Frontal cortex (tissue), 4 donors: ENCODE results near the gene GORASP1. TPM values are rescaled to one million over a fixed set of nuclear protein-coding genes. Genes with fewer than 3 reads are reported as not detected.
"Not testable (repeated sequence)": the region's sequence is repeated elsewhere in the genome, so short reads cannot be mapped to it uniquely, and the experiment has no call there.

Experiments
- DNase-seq, 2 donors: peaks; one replicate each; pipeline ENCODE4 v3.0.0; 2012; ENCODE audit warnings: low spot score in 2 of 2
- FAIRE-seq: peaks from 2 replicates; lab custom pipeline; 2012; peaks lifted over from hg19 to GRCh38; lab: Jason Lieb, UNC
- total RNA-seq: library from RNA; depleted of rRNA; stranded (reverse); fragments of >200 nt; gene quantifications from one replicate; pipeline ENCODE4 v1.2.3, GENCODE V29; 2014
- donor health status: control.
- donor health status: control.
- donor health status: control.

Gene GORASP1
- total RNA-seq, 1 donor from 2014 or later: 20.4 TPM

- FAIRE-seq: no peak
- no peak for DNase-seq
These were observed 24.6 kb downstream of the GORASP1 start for GRCh38 chr3:39082666-39083313.

GRCh38 chr3:39080026-39080425, 27.4 kb downstream of the GORASP1 start:
- FAIRE-seq (no peak), DNase-seq (no peak)

- FAIRE-seq (no peak), DNase-seq (no peak)
These were observed 27.9 kb downstream of the GORASP1 start for GRCh38 chr3:39079530-39079929.

GRCh38 chr3:39075910-39076309, 31.5 kb downstream of the GORASP1 start:
- FAIRE-seq (no peak), DNase-seq (no peak)

- DNase-seq (no peak), FAIRE-seq (no peak)
These were observed 38.9 kb downstream of the GORASP1 start for GRCh38 chr3:39068556-39068955.

- no peak for FAIRE-seq
- DNase-seq: no peak
These were observed 40.1 kb downstream of the GORASP1 start for GRCh38 chr3:39067286-39067685.

GRCh38 chr3:39065197-39065596, 42.2 kb downstream of the GORASP1 start:
- FAIRE-seq: no peak
- no peak for DNase-seq

- FAIRE-seq: no peak
- DNase-seq: no peak
These were observed 42.8 kb downstream of the GORASP1 start for GRCh38 chr3:39064646-39065045.

GRCh38 chr3:39063143-39063542, 44.3 kb downstream of the GORASP1 start:
- DNase-seq: no peak
- FAIRE-seq: no peak

- no peak for FAIRE-seq
- DNase-seq: no peak
These were observed 45.2 kb downstream of the GORASP1 start for GRCh38 chr3:39062180-39062579.

GRCh38 chr3:39061228-39061627, 46.2 kb downstream of the GORASP1 start:
- DNase-seq, FAIRE-seq: not testable (repeated sequence)

- no peak for FAIRE-seq
- DNase-seq: no peak
These were observed 51.3 kb downstream of the GORASP1 start for GRCh38 chr3:39056151-39056550.

- FAIRE-seq (no peak), DNase-seq (no peak)
These were observed 53.7 kb downstream of the GORASP1 start for GRCh38 chr3:39053696-39054095.

- FAIRE-seq: no peak
These were observed 54.8 kb downstream of the GORASP1 start for GRCh38 chr3:39052583-39052982.

GRCh38 chr3:39051649-39052561, 55.5 kb downstream of the GORASP1 start, which contains the start of the genes SCN11A and WDR48:
SCN11A (minus strand) TSS chr3:39051944; CDS start chr3:38950362, 101,582 bp downstream.
WDR48 (plus strand) TSS chr3:39052016; CDS start chr3:39052026, 10 bp downstream.
- DNase-seq (peak; percentile 91 to 94), FAIRE-seq (no peak)

More at GRCh38 chr3:39052583-39052982, 54.8 kb downstream of the GORASP1 start:
- no peak for DNase-seq

- DNase-seq: no peak
- FAIRE-seq: no peak
These were observed 57.4 kb downstream of the GORASP1 start for GRCh38 chr3:39050029-39050428.

Other genes with a start within 250 kb of the GORASP1 start
- gene SCN11A, start 55.7 kb downstream of the GORASP1 start, total RNA-seq: under 0.01 TPM
- gene WDR48, start 55.6 kb downstream of the GORASP1 start, total RNA-seq: 111 TPM
- 3.7 TPM for gene TTC21A, start 53 bp upstream of the GORASP1 start, total RNA-seq
- 2.4 TPM for gene CSRNP1, start 46.0 kb upstream of the GORASP1 start, total RNA-seq
- not detected for gene XIRP1, start 85.0 kb upstream of the GORASP1 start, total RNA-seq
- 7.3 TPM for gene CX3CR1, start 172.4 kb upstream of the GORASP1 start, total RNA-seq
- not detected for gene CCR8, start 222.1 kb upstream of the GORASP1 start, total RNA-seq